B cell (primary cell): Measurements from ENCODE around the gene TENM4. TPM values are rescaled to one million over a fixed set of nuclear protein-coding genes. Genes with fewer than 3 reads are reported as not detected.

ENCODE experiments used
- ATAC-seq: fragments of 200-7000 bp; cut with Tn5 transposase; one replicate; pipeline ENCODE4 v1.10.0; 2021; ENCODE audit warnings: low read depth, mild to moderate bottlenecking, moderate number of reproducible peaks, moderate library complexity
- CTCF ChIA-PET: fragments of 350-600 bp; sonication (Branson Sonifier 250); formaldehyde crosslinking; loops from one replicate; lab custom pipeline; 2021; ENCODE audit warnings: antibody characterized with exemption, inconsistent platforms; lab: Charles Lee
- POLR2A ChIA-PET: fragments of 350-600 bp; sonication (Branson Sonifier 250); formaldehyde crosslinking; loops from one replicate; lab custom pipeline; 2021; ENCODE audit warnings: antibody characterized with exemption; lab: Charles Lee
- DNase-seq: peaks from one replicate; pipeline ENCODE4 v3.0.0; 2013
- H2AFZ ChIP-seq: 2 replicates; pipeline ENCODE4 v1.6.1; 2012; ENCODE audit warnings: mild to moderate bottlenecking, low read depth, low read length; ENCODE audit not compliant: insufficient read depth, poor library complexity, severe bottlenecking
- H3K27ac ChIP-seq, 2 donors: 1 replicate in 1 of 2; 2 replicates in 1 of 2; pipeline ENCODE4 v1.5.1; 2012 to 2013; ENCODE audit warnings: low read length in 2 of 2, mild to moderate bottlenecking in 2 of 2, moderate library complexity in 1 of 2
- H3K27me3 ChIP-seq, 4 experiments: fragments of 200-600 bp in 1 of 4; sonication (generic) in 1 of 4; replicated peaks in 1 of 4; 1 replicate in 2 of 4; 2 replicates in 2 of 4; pipeline versions ENCODE4 v1.6.1 to v1.7.0; 2013 to 2016; ENCODE audit warnings: low read length in 3 of 4, mild to moderate bottlenecking in 2 of 4, mixed read lengths in 1 of 4, moderate library complexity in 1 of 4; ENCODE audit not compliant: insufficient read depth in 4 of 4, control insufficient read depth in 3 of 4; ENCODE audit errors: control extremely low read depth in 1 of 4
- H3K36me3 ChIP-seq, 2 experiments: replicated peaks in 1 of 2; 1 replicate in 1 of 2; 2 replicates in 1 of 2; pipeline versions ENCODE4 v1.6.1 to v1.7.1; 2013; ENCODE audit warnings: low read length in 1 of 2; ENCODE audit not compliant: insufficient read depth in 2 of 2, control insufficient read depth in 1 of 2; ENCODE audit errors: control extremely low read depth in 1 of 2, extremely low read depth in 1 of 2
- H3K4me1 ChIP-seq, 2 donors: fragments of 200-600 bp in 1 of 2; sonication (generic) in 1 of 2; 1 replicate in 1 of 2; 2 replicates in 1 of 2; pipeline versions ENCODE4 v1.5.1 to v1.6.1; 2013 to 2017; ENCODE audit warnings: low read length in 2 of 2; ENCODE audit not compliant: control insufficient read depth in 2 of 2, insufficient read depth in 2 of 2
- H3K4me2 ChIP-seq: replicated peaks from 2 replicates; pipeline ENCODE3; 2012; ENCODE audit warnings: mild to moderate bottlenecking, low read depth, low read length; ENCODE audit not compliant: poor library complexity, severe bottlenecking
- H3K4me3 ChIP-seq, 5 experiments: fragments of 200-600 bp in 1 of 5; sonication (generic) in 1 of 5; 1 replicate in 3 of 5; 2 replicates in 2 of 5; pipeline versions ENCODE4 v1.5.1 to v1.7.0; 2011 to 2016; ENCODE audit warnings: low read length in 4 of 5, mild to moderate bottlenecking in 4 of 5, low read depth in 2 of 5, control low read depth in 1 of 5, moderate library complexity in 1 of 5; ENCODE audit not compliant: insufficient read depth in 1 of 5; ENCODE audit errors: control extremely low read depth in 1 of 5, extremely low read depth in 1 of 5
- H3K79me2 ChIP-seq: fragments of 200-600 bp; sonication (generic); one replicate; pipeline ENCODE4 v1.6.0; 2016; ENCODE audit warnings: low read length; ENCODE audit not compliant: control insufficient read depth, insufficient read depth
- H3K9ac ChIP-seq: fragments of 200-600 bp; sonication (generic); 2 replicates; pipeline ENCODE4 v1.6.1; 2017; ENCODE audit warnings: mild to moderate bottlenecking, low read length, moderate library complexity
- H3K9me3 ChIP-seq, 3 donors: one replicate each; pipeline versions ENCODE4 v1.6.1 to v1.7.1; 2013; ENCODE audit warnings: low read length in 2 of 3; ENCODE audit not compliant: control insufficient read depth in 2 of 3, insufficient read depth in 1 of 3; ENCODE audit errors: control extremely low read depth in 1 of 3
- H4K20me1 ChIP-seq: 2 replicates; pipeline ENCODE4 v1.6.0; 2012; ENCODE audit warnings: mild to moderate bottlenecking, low read length; ENCODE audit not compliant: insufficient read depth, control insufficient read depth, poor library complexity, severe bottlenecking
- H3K27ac Mint-ChIP-seq: one replicate; pipeline ENCODE4 v1.8.0; 2021; ENCODE audit warnings: mixed read lengths
- H3K27me3 Mint-ChIP-seq: one replicate; pipeline ENCODE4 v1.8.0; 2021; ENCODE audit warnings: mixed read lengths
- H3K4me1 Mint-ChIP-seq: one replicate; pipeline ENCODE4 v1.8.0; 2021; ENCODE audit warnings: mixed read lengths
- H3K4me3 Mint-ChIP-seq: one replicate; pipeline ENCODE4 v1.8.0; 2021; ENCODE audit warnings: mixed read lengths
- H3K9me3 Mint-ChIP-seq: one replicate; pipeline ENCODE4 v1.8.0; 2022; ENCODE audit warnings: mixed read lengths; ENCODE audit not compliant: insufficient read depth
- CTCF ChIP-seq: fragments of 200-600 bp; IDR thresholded peaks from one replicate; pipeline ENCODE4 v1.8.0; 2022; ENCODE audit warnings: antibody characterized with exemption, mild to moderate bottlenecking
- EZH2 ChIP-seq: IDR thresholded peaks from 2 replicates; pipeline ENCODE4 v1.6.1; 2012; ENCODE audit warnings: borderline replicate concordance, low read depth, mild to moderate bottlenecking, moderate library complexity, low read length; ENCODE audit not compliant: insufficient read depth, poor library complexity, severe bottlenecking
- WGBS: methylation state at CpG from one replicate; pipeline ENCODE4 v1.1.5; 2013; ENCODE audit warnings: missing lambda C conversion rate; ENCODE audit not compliant: insufficient coverage; 5-methylcytosine and 5-hydroxymethylcytosine counted together
- intact Hi-C: fragments of 100-400 bp; cut with micrococcal nuclease; formaldehyde crosslinking; loops from one replicate; pipeline ENCODE4 v1.10.0; 2022
- polyA plus RNA-seq: library from polyadenylated mRNA; depleted of rRNA; stranded (reverse); fragments of >200 nt; gene quantifications from 2 replicates; pipeline ENCODE4 v1.2.3, GENCODE V29; 2012
- total RNA-seq, 2 donors: library from RNA; stranded (reverse); fragments of 120-200 nt in 1 of 2; gene quantifications; 1 replicate in 1 of 2; 2 replicates in 1 of 2; pipeline versions ENCODE4 v1.2.3 to v1.2.4, GENCODE V29; 2013 to 2022

TENM4 gene
- total and polyA plus RNA-seq, 2 donors (not counting 1 experiment from before 2014, with no cell fraction given), result 0.09 to 5.7 TPM

DNA sequence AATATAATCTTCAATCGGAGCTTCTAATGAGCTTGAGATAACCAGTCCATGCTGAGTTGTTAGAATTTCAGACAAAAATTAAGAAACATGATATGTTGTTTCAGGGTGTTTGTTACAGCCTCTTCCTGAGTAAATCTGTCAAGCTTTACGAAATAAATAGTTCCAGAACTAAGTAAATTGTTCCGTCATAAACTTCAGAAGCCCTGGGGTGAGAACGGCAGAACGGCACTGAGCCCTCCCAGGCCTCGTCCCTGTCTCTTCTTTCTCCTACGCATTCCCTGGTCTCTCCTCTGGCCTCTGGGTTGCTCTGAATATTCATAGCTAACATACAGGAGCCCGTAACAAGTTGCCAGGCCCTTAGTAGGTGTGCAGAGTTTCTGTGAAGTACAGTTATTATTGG is 475.4 kb downstream of the TENM4 start:
- H3K27me3 ChIP-seq, result peaks cover 0 to 12% (median 7%) of the 10 kb centered on the region in 4 experiments
- POLR2A ChIA-PET, result no interaction called here
- CTCF ChIA-PET, result no interaction called here

More for the DNA sequence above, 475.4 kb downstream of the TENM4 start:
- DNase-seq, result no peak
- H3K9me3 Mint-ChIP-seq, result no peaks in the 10 kb centered on the region
- no peaks in the 10 kb centered on the region for H3K79me2 ChIP-seq
- H3K9ac ChIP-seq, result no peak overlapping the region
- intact Hi-C loops, result no loop called here
- H3K36me3 ChIP-seq, result no peaks in the 10 kb centered on the region
- H3K9me3 ChIP-seq, result peaks cover 0 to 3% (median 0%) of the 10 kb centered on the region in 3 donors
- no peaks in the 10 kb centered on the region for H4K20me1 ChIP-seq
- no peak overlapping the region for H3K27ac Mint-ChIP-seq
- H3K27me3 Mint-ChIP-seq, result peaks cover 52% of the 10 kb centered on the region
- WGBS, result 85% methylated on average over 4 of the region's 8 CpGs
- H3K27ac ChIP-seq, result no peak overlapping the region
- H3K4me3 Mint-ChIP-seq, result no peak overlapping the region
- no peak for ATAC-seq
- H3K4me3 ChIP-seq, result no peak overlapping the region
- H3K4me1 Mint-ChIP-seq, result peaks cover 5% of the 10 kb centered on the region
- no peak overlapping the region for H3K4me2 ChIP-seq
- H3K4me1 ChIP-seq, result no peaks in the 10 kb centered on the region
- no peak for TF ChIP-seq CTCF
- no peak for TF ChIP-seq EZH2
- no peak overlapping the region for H2AFZ ChIP-seq
